Fibroblast of skin of left quadriceps (primary cell): ENCODE measurements around the gene TMEM40.
A peak's percentile ranks its signal among the peaks of the same experiment; 100 is the strongest.
"Not testable (repeated sequence)": the region's sequence is repeated elsewhere in the genome, so short reads cannot be mapped to it uniquely, and the experiment has no call there.

ENCODE experiments used
- DNase-seq, 2 experiments: peaks; one replicate each; pipeline ENCODE4 v3.0.0-alpha.2; 2013; ENCODE audit warnings: low read depth in 2 of 2

Gene TMEM40

DNA sequence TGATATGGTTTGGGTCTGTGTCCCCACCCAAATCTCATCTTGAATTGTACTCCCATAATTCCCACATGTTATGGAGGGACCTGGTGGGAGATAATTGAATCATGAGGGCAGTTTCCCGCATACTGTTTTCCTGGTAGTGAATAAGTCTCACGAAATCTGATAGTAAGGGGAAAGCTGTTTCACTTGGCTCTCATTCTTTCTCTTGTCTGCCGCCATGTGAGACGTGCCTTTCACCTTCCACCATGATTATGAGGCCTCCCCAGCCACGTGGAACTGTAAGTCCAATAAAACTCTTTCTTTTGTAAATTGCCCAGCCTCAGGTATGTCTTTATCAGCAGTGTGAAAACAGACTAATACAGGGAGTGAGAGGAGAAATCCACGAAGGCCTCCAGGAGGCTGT lies 16.9 kb upstream of the TMEM40 start:
- DNase-seq = not testable (repeated sequence)

DNA sequence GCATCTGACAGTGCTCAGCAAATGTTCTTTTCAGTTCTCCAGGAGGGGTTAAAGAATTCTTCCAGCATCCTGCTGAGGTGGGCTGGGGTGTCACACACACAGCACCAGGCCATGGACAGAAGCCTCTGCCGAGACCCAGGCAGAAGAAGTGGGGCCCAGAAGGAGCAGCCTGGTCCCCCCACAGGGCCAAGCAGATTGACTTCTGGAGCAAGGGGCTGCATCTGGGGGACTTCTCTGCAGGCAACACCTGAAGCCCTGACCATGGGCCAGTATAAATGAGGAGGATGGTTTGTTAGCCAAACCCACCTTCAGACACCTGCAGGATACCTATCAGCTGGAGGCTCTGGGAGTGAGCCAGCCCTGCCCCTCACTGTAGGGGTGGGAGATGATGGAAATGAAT lies 16.2 kb upstream of the TMEM40 start:
- DNase-seq = no peak

GRCh38 chr3:12774619-12775018 lies 15.6 kb upstream of the TMEM40 start:
- DNase-seq = no peak

- no peak for DNase-seq
These were observed 14.6 kb upstream of the TMEM40 start for GRCh38 chr3:12773710-12774086.

DNA sequence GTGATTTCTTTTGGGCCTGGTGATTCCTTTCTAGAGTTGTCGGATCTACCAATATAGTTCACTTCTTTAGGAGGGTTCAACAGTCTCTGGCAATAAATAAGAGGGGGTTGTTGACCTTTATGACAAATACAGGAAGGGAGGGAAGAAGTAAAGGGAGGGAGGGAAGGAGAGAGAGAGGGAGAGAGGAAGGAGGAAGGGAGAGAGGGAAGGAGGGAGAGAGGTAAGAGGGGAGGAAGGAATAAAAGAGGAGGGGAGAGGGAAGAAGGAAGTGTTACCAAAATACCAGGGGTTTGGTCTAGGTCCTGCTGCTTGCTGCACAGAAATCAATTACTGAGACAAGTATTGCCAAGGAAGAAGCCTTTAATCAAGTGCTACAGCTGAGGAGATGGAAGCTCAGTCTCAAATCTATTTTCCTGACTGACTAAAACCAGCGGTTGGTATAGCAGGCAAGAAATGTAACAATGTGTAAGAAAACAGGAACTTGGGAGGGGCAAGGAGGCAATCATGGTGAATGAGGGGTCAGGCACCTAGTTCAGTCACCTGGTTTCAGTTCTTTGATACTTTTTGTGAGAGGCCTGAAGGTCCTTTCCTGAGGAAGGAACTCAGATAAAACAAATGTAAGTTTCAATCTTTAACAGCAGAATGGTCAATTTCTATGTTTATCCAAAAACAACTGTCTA lies 14.1 kb upstream of the TMEM40 start:
- DNase-seq = no peak

DNA sequence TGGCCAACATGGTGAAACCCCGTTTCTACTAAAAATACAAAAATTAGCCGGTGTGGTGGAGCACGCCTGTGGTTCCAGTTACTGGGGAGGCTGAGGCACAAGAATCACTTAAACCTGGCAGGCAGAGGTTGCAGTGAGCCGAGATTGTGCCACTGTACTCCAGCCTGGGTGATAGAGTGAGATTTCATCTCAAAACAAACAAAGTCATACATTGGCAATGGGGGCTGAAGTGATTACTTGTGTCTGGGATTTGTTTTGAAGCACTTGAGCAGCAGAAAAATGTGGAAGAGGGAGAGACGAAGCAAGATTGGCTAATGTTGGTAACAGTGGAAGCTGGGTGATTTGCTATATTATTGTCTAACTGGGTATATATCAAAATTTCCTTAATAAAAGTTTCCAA lies 13.4 kb upstream of the TMEM40 start:
- no peak for DNase-seq

DNA sequence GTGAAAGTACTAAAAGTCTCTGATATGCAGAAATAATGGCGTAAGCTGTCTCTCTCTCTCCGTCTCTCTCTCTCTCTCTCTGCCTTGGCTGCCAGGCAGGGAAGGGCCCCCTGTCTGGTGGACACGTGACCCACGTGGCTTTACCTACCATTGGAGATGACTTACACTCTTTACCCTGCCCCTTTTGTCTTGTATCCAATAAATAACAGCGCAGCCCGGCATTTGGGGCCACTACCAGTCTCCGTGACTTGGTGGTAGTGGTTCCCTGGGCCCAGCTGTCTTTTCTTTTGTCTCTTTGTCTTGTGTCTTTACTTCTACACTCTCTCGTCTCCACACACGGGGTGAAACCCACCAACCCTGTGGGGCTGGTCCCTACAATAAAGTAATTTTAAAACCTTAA lies 12.2 kb upstream of the TMEM40 start:
- no peak for DNase-seq

DNA sequence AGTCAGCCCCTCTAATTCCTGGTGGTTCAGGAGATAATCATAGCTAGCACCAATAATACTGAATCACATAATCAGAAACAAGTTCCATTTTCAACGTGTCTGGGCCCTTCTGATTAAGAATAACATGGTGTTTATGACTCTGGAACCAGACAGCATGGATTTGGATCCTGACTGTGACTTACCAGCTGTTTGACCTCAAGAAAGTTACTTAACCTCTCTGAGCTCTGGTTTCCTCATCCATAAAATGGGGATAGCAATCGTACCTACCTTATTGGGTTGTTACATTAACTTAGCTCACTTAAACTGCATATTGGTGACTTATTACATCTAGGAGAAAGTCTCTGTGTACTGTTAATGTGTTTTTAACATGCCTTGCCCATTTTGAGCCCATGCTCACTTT lies 10.7 kb upstream of the TMEM40 start:
- DNase-seq = no peak

GRCh38 chr3:12768579-12769527 lies 9.8 kb upstream of the TMEM40 start:
- no peak for DNase-seq

DNA sequence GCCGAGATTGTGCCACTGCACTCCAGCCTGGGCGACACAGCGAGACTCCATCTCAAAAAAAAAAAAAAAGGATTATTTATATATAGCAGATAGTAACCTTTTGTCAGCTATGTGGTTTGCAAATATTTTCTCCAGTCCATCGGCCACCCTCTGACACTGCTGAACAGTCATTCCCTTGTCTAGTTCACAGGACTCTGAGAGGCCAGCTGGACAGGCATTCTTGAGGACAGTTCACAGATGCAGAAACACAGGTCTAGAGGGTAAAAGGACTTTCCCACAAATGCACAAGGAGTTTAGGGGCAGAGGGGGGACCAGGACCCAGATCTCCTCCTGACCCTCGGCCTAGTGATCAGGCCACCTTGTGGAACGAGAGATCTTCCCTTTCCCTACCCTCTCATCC lies 7.5 kb upstream of the TMEM40 start:
- no peak for DNase-seq

DNA sequence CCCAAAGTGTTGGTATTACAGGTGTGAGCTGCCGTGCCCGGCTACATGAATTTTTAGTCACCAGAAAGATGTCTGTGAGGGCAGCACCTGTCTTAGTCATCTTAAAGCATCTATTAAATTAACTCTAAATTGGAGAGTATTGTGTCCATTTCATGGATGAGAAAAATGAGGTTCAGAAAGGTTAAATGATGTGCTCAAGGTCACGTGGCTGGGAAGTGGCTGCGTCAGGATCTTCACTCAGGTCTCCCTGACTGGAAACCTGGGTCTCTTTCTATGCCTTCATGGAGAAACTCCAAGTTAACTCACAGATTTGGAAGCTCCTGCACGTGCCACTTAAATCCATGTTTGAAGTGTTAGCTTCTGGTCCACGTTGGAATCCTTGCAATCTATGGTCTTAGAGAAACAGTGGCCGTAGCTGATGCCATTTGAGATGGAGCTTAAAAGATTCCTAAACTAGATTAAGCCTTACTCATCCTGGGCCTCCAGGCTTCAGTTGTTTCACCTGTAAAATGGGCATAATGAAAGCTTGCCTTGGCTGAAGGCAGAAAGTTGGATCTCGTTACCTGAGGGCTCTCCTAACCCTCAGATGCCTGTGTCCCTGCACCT lies 5.2 kb upstream of the TMEM40 start:
- DNase-seq = no peak

DNA sequence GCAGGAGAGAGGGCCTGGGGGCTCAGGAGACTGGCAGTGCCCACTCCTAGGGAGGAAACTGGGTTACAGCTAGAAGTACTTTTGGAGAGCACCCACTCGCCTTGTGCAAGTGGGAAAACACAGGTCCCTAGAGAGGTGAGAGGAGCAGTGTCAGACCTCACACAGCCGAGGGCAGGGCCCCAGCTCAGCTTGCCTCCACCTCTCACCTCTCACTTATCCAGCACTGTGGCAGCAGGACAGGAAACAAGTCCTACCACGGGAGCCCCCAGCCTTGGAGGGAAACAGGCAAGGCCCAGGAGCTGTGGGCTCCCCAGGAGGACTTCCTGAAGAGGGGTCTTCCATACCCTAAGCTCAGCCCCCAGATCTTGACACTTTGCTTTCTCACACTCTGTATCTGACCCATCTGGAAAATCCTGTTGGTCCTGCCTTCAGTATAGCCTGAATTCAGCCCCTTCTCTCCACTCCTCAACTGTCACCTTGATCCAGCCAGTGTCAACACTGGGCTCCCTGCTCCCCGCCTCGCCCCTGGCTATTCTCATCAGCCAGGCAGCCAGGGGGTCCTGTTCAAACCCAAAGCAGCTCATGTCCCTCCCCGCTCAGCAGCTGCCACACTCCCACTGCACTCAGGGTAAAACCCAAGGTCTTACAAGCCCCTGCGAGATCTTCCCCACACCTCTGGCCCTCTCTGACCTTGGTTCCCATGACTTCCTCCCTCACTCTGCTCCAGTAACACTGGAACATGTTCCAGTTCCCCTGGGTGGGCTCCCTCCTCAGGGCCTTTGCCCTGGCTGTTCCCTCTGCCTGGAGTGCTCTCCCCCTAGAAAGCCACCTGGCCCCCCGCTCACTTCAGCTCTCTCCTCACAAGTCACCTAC lies 870 bp upstream of the TMEM40 start:
- DNase-seq = no peak

- DNase-seq = peak; percentile 13 to 21
These were observed 856 bp downstream of the TMEM40 start for GRCh38 chr3:12758025-12758781.

DNA sequence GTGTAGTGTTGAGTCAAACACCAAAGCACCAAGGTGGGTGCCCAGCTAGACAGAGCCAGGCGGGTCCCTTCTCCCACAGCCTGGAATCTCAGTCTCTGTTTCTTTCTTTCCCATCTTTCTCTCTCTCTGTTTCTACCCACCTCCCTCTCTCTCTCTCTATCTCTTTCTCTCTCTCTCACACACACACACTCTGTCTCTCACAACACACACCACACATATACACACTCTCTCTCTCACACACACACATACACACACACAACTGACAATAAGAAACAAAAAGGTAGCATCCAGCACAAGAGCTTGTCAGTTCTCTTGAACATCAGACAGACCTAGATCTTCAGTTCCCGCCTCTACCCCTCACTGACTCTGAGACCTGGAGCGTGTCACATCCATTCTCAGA lies 2.4 kb downstream of the TMEM40 start:
- no peak for DNase-seq

DNA sequence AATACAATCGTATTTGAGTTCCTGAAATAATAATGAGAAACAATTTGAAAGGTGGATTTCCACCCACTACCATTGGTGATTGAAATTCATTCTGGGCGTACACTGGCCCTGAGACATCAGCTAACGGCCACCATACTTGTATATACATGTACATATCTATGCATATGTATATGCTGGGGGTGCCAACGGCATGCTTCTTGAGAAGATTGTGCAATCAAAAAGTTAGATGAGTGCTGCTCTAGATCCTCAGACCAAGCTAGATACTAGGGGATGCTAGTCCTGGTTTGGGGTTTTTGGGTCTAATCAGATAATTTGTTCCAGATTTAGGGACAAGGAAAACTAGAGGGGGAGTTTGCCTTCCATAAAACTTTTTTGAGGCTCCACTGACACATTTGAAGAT lies 2.9 kb downstream of the TMEM40 start:
- no peak for DNase-seq

GRCh38 chr3:12755754-12756153 lies 3.3 kb downstream of the TMEM40 start:
- DNase-seq = no peak

GRCh38 chr3:12754313-12754712 lies 4.7 kb downstream of the TMEM40 start:
- no peak for DNase-seq

DNA sequence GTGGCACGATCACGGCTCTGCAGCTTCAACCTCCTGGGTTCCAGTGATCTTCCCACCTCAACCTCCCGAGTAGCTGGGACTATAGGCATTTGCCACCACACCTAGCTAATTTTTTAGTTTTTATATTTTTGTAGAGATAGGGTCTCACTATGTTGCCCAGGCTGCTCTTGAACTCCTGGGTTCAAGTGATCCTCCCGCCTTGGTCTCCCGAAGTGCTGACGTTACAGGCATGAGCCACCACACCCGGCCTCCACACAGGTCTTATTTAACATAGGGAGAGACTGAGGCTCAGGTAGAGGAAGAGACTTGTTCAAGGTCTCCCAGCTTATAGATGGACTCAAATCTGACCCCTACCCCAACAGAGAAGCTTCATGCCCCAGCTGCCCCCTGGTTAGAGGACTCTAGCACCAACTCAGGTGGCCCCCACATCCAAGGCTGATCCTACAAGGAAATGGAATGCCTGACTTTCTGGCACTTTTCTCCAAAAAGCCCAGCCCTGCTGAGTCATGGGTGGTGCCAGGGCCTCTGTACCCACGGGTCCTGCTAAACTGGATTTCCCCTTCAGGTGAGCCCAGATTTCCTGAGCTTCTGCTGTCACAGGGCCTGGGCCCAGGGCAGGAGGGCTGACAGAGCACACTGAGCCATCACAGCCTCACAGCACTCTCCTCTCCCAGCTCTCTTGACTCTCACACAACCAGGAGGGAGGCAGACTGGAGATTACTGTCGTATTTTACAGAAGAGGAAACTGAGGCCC lies 5.6 kb downstream of the TMEM40 start:
- DNase-seq = no peak

- DNase-seq = no peak
These were observed 6.2 kb downstream of the TMEM40 start for GRCh38 chr3:12752809-12753208.

DNA sequence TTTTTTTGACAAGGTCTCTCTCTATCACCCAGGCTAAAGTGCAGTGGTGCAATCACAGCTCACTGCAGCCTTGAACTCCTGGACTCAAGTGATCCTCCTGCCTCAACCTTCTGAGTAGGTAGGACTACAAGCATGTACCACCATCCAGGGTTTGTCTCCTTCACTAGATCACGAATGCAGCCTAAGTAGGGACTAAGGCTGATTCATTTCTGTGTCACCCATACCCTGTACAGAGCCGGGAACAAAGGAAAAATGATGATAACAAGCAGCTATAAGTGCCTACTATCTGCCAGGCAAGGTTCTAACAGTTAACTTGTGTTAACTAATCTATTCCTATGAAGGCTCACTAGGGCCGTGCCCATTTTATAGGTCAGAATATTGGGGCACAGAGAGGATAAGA lies 7.0 kb downstream of the TMEM40 start:
- no peak for DNase-seq
